ENCODE results near the gene SUPT4H1.

SUPT4H1 gene

GRCh38 chr17:58310511-58311428 lies 41.2 kb downstream of the SUPT4H1 start:
- DNase-seq (ENCODE audit: low spot score) = peak; percentile 66
- TF ChIP-seq CTCF (IDR thresholded peaks at IDR 0.05; ENCODE audit: poor library complexity, severe bottlenecking) = no peak

GRCh38 chr17:58309918-58310259 lies 42.1 kb downstream of the SUPT4H1 start:
- Histone ChIP-seq H3K9me3 (ENCODE audit: severe bottlenecking) (no peaks in the 10 kb centered on the region), H3K36me3 (ENCODE audit: low read depth) (no peaks in the 10 kb centered on the region), H3K4me1 (ENCODE audit: insufficient read depth, poor library complexity, severe bottlenecking) (no peaks in the 10 kb centered on the region), H3K27me3 (ENCODE audit: insufficient read depth, poor library complexity, severe bottlenecking) (no peaks in the 10 kb centered on the region), H3K27ac (ENCODE audit: poor library complexity, severe bottlenecking) (no peak overlapping the region), H3K4me3 (ENCODE audit: severe bottlenecking) (no peak overlapping the region)
- ATAC-seq (ENCODE audit: low read depth) (no peak), DNase-seq (ENCODE audit: low spot score) (no peak)
- no peak for TF ChIP-seq CTCF (IDR thresholded peaks at IDR 0.05; ENCODE audit: poor library complexity, severe bottlenecking)

More at GRCh38 chr17:58310511-58311428, 41.2 kb downstream of the SUPT4H1 start:
- no peaks in the 10 kb centered on the region for H3K9me3 ChIP-seq (ENCODE audit: severe bottlenecking)
- H3K4me1 ChIP-seq (ENCODE audit: insufficient read depth, poor library complexity, severe bottlenecking) = no peaks in the 10 kb centered on the region
- ATAC-seq (ENCODE audit: low read depth) = peak; percentile 5; the same call in 1 of the 3 replicates
- H3K4me3 ChIP-seq (ENCODE audit: severe bottlenecking) = no peak overlapping the region
- H3K27ac ChIP-seq (ENCODE audit: poor library complexity, severe bottlenecking) = no peak overlapping the region
- H3K27me3 ChIP-seq (ENCODE audit: insufficient read depth, poor library complexity, severe bottlenecking) = no peaks in the 10 kb centered on the region
- no peaks in the 10 kb centered on the region for H3K36me3 ChIP-seq (ENCODE audit: low read depth)

- Histone ChIP-seq H3K27ac (ENCODE audit: poor library complexity, severe bottlenecking) (no peak overlapping the region), H3K4me3 (ENCODE audit: severe bottlenecking) (no peak overlapping the region), H3K36me3 (ENCODE audit: low read depth) (no peaks in the 10 kb centered on the region), H3K27me3 (ENCODE audit: insufficient read depth, poor library complexity, severe bottlenecking) (no peaks in the 10 kb centered on the region), H3K9me3 (ENCODE audit: severe bottlenecking) (no peaks in the 10 kb centered on the region), H3K4me1 (ENCODE audit: insufficient read depth, poor library complexity, severe bottlenecking) (no peaks in the 10 kb centered on the region)
- no peak for ATAC-seq (ENCODE audit: low read depth)
- no peak for TF ChIP-seq CTCF (IDR thresholded peaks at IDR 0.05; ENCODE audit: poor library complexity, severe bottlenecking)
- DNase-seq (ENCODE audit: low spot score) = no peak
These were observed 42.8 kb downstream of the SUPT4H1 start for GRCh38 chr17:58308985-58309917.

- DNase-seq (ENCODE audit: low spot score) = peak; percentile 64
- no peak overlapping the region for H3K27ac ChIP-seq (ENCODE audit: poor library complexity, severe bottlenecking)
- no peaks in the 10 kb centered on the region for H3K4me1 ChIP-seq (ENCODE audit: insufficient read depth, poor library complexity, severe bottlenecking)
- TF ChIP-seq CTCF (IDR thresholded peaks at IDR 0.05; ENCODE audit: poor library complexity, severe bottlenecking) = peak; percentile 24
- no peaks in the 10 kb centered on the region for H3K9me3 ChIP-seq (ENCODE audit: severe bottlenecking)
- H3K36me3 ChIP-seq (ENCODE audit: low read depth) = no peaks in the 10 kb centered on the region
- H3K27me3 ChIP-seq (ENCODE audit: insufficient read depth, poor library complexity, severe bottlenecking) = no peaks in the 10 kb centered on the region
- H3K4me3 ChIP-seq (ENCODE audit: severe bottlenecking) = no peak overlapping the region
- peak; percentile 24; the same call in 1 of the 3 replicates for ATAC-seq (ENCODE audit: low read depth)
These were observed 43.6 kb downstream of the SUPT4H1 start for GRCh38 chr17:58308173-58308984.
